HG03575 (cell line): ENCODE results near the gene GABRA5.

Experiments
- ATAC-seq: cut with Tn5 transposase; IDR thresholded peaks from one replicate; pipeline ENCODE4 v1.9.1; 2021; ENCODE audit not compliant: unreplicated experiment, insufficient number of reproducible peaks, low FRiP score; ENCODE audit errors: extremely low read depth

GABRA5 gene

GRCh38 chr15:26899658-26900057 is 32.8 kb downstream of the GABRA5 start:
- no peak for ATAC-seq

- no peak for ATAC-seq
Observed at GRCh38 chr15:26901041-26901440, 34.2 kb downstream of the GABRA5 start.

DNA sequence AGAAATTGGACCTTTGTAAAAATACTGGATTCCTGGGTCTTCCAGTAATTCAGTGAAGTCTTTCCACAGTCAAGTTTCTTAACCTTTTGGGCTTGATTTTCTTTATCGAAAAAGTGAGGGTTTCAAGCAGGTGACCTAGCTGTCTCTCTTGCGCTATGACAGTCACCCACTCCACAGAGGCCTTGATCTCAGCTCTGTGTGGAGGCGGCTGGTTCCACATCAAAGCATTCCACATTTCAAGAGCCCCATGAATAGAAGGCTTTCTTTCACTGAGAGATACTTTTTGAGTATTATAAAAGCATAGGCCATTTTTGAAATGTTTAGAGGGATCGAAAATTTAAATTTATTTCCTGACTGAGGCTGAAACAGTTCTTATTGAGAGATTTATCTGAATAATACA is 43.9 kb downstream of the GABRA5 start:
- no peak for ATAC-seq

DNA sequence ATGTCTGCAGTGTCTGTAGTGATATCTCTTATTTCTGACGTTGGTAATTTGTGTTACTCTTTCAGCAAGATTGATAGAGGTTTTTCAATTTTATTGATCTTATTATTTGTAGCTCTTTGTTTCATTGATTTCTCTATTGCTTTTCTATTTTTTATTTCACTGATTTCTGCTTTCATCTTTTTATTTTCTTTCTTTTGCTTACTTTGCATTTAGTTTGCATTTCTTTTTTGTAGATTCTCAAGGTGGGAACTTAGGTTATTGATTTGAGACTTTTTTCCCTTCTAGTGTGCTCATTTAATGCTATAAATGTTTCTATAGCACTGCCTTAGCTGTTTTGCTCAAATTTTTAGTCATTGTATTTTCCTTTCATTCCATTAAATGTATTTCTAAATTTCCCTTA is 54.6 kb downstream of the GABRA5 start:
- no peak for ATAC-seq

GRCh38 chr15:26926081-26926480 is 59.2 kb downstream of the GABRA5 start:
- ATAC-seq = no peak

DNA sequence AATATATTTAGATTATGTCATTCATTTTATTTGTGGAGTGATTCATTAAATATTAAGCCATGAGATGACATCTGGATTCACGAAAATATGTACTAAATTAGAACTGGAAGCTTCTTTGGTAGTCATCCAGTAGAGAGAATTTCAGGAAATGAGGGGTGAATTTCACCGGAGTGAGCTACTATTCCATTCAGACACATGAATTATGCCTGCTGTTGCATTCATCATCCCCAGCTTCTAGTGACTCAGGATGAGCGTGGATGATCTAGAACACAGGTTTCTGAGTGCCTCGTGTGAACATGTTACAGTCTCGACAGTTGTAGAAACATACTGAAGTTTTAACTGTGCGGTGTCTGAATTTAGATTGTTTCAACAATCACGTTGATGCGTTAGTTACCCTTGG is 61.2 kb downstream of the GABRA5 start:
- ATAC-seq = no peak

DNA sequence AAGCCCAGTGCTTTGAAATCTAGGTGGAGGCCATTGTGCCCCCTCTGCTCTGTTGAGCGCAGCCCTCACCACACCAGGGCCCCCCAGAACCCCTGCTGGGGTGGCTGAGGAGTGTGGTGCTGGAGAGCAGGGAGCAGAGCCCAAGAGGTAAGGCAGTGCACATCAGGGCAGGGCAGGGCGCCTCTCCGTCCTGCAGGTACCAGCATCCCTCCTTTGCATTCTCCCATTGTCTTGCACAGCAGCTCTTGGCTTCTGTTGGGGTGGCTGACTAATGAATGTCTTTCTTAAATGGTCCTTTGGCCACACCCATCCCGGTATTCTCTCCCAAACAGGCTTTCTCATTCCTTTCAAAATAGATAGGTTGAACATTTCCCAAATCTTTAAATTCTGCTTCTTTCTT is 62.7 kb downstream of the GABRA5 start:
- ATAC-seq = no peak

GRCh38 chr15:26934848-26935247 is 68.0 kb downstream of the GABRA5 start:
- no peak for ATAC-seq

GRCh38 chr15:26935322-26935721 is 68.5 kb downstream of the GABRA5 start:
- no peak for ATAC-seq

GRCh38 chr15:26936502-26936901 is 69.6 kb downstream of the GABRA5 start:
- no peak for ATAC-seq

DNA sequence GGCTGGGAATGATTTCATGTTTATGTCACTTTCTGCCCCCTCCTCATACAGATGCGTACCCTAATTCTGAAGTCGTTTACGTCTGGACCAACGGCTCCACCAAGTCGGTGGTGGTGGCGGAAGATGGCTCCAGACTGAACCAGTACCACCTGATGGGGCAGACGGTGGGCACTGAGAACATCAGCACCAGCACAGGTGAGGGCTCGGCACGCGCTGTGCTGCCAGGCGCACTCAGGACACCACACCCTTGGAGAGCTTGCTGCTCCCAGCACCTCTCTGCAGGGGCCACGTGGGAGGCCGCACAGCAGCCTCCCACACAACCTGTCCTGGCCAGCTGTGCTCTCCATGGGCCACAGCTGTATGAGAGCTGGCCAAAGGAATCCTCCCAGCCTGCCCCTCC is 70.3 kb downstream of the GABRA5 start:
- no peak for ATAC-seq

DNA sequence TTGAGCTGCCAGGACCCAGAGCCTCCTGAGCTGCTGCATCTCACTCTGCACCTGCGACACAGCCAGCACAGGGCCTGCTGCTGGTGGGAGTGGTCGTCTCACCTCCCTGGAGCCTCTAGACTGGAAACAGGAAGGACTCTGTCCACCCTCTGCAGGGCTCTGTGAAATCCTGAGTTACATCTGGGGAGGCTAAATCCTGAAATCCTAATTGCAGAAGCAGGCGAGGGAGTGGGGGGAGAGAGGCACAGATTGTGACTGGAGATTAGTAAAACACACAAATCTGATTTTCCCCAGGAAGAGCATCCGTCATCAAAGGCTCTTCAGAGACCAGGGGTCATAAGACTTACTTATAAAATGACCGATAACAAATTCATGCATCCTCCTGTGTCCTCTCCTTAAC is 72.5 kb downstream of the GABRA5 start:
- ATAC-seq = no peak

DNA sequence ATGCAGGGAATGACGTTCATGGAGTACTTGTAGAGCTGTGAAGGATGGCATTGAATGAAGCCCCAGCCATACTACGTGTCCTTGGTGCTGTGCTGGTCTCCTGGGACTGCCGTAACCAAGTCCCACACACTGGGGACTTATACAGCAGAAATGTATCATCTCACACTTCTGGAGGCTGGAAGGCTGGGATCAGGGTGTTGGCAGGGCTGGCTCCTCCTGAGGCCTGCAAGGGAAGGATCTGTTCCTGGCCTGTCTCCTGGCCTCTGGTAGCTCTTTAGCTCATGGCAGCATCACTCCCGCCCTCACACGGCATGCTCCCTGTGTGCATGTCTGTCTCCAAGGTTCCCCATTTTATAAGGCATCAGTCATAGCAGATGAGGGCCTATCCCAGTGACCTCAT is 74.6 kb downstream of the GABRA5 start:
- ATAC-seq = no peak

- no peak for ATAC-seq
Observed at GRCh38 chr15:26943866-26944265, 77.0 kb downstream of the GABRA5 start.

DNA sequence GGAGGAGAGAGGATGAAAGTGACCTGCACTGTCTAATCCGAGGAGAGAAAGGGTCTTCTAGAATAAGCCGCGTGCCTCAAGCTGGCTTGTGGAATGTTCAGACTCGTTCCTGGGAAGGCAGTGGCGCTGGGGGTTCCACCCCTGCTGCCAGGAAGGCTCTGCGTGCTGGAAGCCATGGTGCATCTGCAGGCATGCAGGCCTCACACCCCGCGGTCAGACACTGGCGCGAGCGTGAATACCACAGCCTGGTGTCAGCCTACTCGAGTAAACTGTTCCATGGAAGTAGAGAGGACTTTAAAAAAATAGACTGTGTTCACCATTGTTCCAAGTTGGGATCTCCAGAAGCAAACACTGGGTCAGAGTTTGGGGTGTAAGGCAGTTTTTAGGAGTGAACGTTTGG is 78.2 kb downstream of the GABRA5 start:
- no peak for ATAC-seq

GRCh38 chr15:26950001-26950400 is 83.1 kb downstream of the GABRA5 start:
- ATAC-seq = no peak

DNA sequence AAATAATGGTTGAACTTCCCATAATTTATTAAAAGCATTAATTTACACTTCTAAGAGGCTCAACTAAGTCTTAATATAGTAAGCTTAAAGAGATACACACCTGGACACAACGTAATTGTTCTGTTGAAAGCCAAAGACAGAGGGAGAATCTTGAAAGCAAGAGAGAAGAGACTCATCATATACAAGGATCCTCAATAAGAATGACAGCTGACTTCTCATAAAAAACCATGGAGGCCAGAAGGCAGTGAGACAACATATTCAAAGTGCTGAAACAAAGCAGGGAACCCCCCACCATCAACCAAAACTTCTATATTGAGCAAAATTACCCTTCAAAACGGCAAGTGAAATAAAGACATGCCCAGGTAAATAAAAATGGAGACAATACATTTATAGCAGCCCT is 87.5 kb downstream of the GABRA5 start:
- ATAC-seq = no peak

DNA sequence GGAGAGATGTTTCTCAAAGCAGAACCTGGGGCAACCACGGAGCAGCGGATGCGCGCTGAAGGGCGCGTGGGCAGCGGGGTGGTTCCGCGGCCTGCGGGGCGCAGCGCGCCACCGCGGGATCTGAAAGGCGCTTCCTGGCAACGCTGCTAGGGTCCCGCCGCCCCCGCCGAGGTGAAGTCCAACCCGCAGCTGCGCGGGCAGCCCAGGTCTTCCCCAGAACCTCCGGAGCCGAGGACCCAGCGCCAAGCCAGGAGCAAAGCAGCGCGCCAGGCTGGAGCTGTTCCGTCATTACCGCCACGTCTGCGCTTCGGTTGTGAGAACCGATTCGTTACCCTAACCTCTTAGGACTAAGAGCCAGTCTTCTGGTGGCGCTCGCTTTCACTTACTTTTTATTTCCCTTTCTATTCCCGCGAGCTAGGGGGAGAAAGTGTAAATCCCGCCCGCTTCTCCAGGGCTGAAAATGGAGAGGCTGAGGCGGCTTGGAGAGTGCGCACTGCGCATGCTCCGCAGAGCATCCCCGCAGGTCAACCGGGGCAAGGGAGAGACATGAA is 100.9 kb downstream of the GABRA5 start:
- ATAC-seq = no peak

- no peak for ATAC-seq
Observed at GRCh38 chr15:26968806-26969205, 101.9 kb downstream of the GABRA5 start.

DNA sequence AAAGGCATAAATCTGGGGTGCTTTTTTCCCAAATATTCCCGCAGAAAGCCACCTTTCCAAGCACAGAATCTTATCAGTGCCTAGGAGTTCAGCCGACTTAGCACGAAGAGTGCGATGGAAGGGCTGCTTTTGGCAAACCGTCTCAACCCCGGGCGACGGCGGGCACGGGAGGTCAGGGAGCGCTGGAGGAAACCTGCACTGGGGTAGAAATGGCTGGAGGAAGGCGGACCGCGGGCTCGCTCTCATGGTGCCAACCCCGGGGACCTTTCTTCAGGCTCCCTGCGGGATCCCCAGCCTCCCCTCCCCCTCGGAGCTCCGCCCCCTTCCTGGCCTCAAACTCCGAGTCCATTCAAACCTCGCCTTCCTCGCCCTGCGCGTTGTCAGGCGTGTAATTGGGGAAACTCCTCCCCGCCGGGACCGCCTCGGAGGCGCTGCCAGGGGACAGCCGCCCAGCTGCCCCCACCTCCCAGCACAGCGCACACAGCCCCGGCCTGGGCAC is 103.9 kb downstream of the GABRA5 start, which contains the start of gene GABRG3:
Gene GABRG3 (plus strand): TSS at position 470 of the 499 bp plus-strand sequence.
- no peak for ATAC-seq

- ATAC-seq = no peak
Observed at GRCh38 chr15:26971271-26972018, 104.6 kb downstream of the GABRA5 start.
